IPS-20b (cell line): ENCODE results near the gene LRRC57.
A peak's percentile ranks its signal among the peaks of the same experiment; 100 is the strongest.

Experiments used
- H3K27ac ChIP-seq: one replicate; pipeline ENCODE4 v1.5.1; 2013; ENCODE audit warnings: low read length
- H3K27me3 ChIP-seq: 2 replicates; pipeline ENCODE4 v1.6.1; 2013; ENCODE audit warnings: mild to moderate bottlenecking, low read length, inconsistent platforms; ENCODE audit not compliant: insufficient read depth
- H3K36me3 ChIP-seq: 2 replicates; pipeline ENCODE4 v1.6.1; 2013; ENCODE audit warnings: low read depth, mild to moderate bottlenecking, inconsistent platforms, low read length, moderate library complexity; ENCODE audit not compliant: insufficient read depth
- H3K4me1 ChIP-seq: 2 replicates; pipeline ENCODE4 v1.6.1; 2013; ENCODE audit warnings: mild to moderate bottlenecking, control low read depth, inconsistent platforms, low read length, moderate library complexity; ENCODE audit not compliant: insufficient read depth
- H3K4me3 ChIP-seq: 2 replicates; pipeline ENCODE4 v1.5.1; 2013; ENCODE audit warnings: mild to moderate bottlenecking, low read length, inconsistent platforms
- H3K9ac ChIP-seq: 2 replicates; pipeline ENCODE4 v1.6.1; 2013; ENCODE audit warnings: low read depth, mild to moderate bottlenecking, inconsistent platforms, low read length, moderate library complexity
- H3K9me3 ChIP-seq: 2 replicates; pipeline ENCODE4 v1.6.1; 2013; ENCODE audit warnings: mild to moderate bottlenecking, low read depth, low read length, inconsistent platforms; ENCODE audit not compliant: insufficient read depth

The LRRC57 gene

GRCh38 chr15:42548249-42549031 lies at the start of gene LRRC57, which contains the start of gene HAUS2:
Gene LRRC57, minus strand, starts transcription at chr15:42548793. Its CDS starts 359 bp downstream, at chr15:42548434.
Gene HAUS2, plus strand, starts transcription at chr15:42548838. Its CDS starts 35 bp downstream, at chr15:42548873.
- Histone ChIP-seq H3K36me3 (peaks cover 22% of the 10 kb centered on the region), H3K4me1 (no peaks in the 10 kb centered on the region), H3K27me3 (no peaks in the 10 kb centered on the region), H3K9ac (peak within 1 kb of the TSS; percentile 97), H3K27ac (peak within 1 kb of the TSS; percentile 90), H3K4me3 (peak within 1 kb of the TSS; percentile 100), H3K9me3 (no peaks in the 10 kb centered on the region)

DNA sequence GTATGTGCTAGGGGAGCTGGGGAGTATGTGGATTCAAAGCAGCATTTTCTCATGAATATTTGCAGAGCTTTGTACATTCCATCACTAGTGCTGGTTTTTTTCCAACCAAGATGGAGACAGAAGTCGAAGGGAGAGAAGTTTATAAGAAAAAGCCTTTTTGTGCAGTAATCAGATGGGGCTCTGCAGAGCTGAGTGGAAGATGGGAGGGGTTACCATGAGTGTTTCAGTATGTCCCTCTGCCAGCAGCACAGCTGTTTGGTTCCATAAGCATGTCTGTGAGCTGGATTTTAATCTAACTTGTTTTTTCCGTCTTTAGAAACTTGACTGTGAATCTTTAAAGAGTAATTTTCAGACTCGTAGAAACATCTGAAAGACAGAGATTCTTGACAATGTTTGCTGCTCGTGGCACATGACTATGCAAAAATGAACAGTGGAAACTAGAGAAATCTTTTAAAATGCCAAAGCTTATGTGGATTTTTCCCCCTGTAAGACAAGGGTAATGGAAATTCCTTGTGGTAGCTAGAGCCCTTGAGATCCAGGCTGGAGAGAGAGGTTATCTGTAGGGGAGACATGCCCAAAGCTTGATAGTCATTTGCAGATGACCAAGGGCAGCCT lies 47.1 kb upstream of the LRRC57 start:
- no peak overlapping the region for H3K9ac ChIP-seq

DNA sequence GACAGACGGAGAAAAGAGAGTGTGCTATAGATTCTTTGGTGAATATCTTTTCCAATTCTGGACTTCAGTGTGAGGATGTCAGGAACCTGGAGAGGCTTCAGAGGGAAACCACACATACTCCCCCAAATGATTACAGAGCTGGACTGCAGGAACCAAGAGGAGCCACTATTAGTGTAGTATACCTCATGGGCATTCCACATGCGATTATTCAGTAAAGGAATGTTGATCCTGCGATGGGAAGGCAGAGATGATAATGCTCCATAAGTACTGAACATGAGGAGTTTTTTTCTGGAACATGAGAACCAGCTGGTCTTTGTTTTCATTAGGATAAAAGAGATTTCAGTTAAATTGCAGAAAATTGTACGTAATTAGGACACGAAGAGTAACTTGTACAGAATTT lies 45.5 kb upstream of the LRRC57 start:
- no peaks in the 10 kb centered on the region; the same call in 1 of the 2 replicates for H3K4me1 ChIP-seq
- no peak overlapping the region for H3K4me3 ChIP-seq
- H3K9me3 ChIP-seq = no peaks in the 10 kb centered on the region
- H3K27me3 ChIP-seq = no peaks in the 10 kb centered on the region
- H3K9ac ChIP-seq = no peak overlapping the region
- H3K36me3 ChIP-seq = no peaks in the 10 kb centered on the region
- no peak overlapping the region for H3K27ac ChIP-seq

More for the DNA sequence above, 47.1 kb upstream of the LRRC57 start:
- Histone ChIP-seq H3K27ac (no peak overlapping the region), H3K27me3 (no peaks in the 10 kb centered on the region), H3K9me3 (no peaks in the 10 kb centered on the region), H3K4me3 (no peak overlapping the region), H3K36me3 (no peaks in the 10 kb centered on the region), H3K4me1 (no peaks in the 10 kb centered on the region; the same call in 1 of the 2 replicates)

- no peaks in the 10 kb centered on the region for H3K9me3 ChIP-seq
- no peaks in the 10 kb centered on the region for H3K27me3 ChIP-seq
- H3K9ac ChIP-seq = no peak overlapping the region
- H3K36me3 ChIP-seq = no peaks in the 10 kb centered on the region
- H3K4me1 ChIP-seq = no peaks in the 10 kb centered on the region; the same call in 1 of the 2 replicates
- H3K4me3 ChIP-seq = no peak overlapping the region
- H3K27ac ChIP-seq = no peak overlapping the region
Measured at GRCh38 chr15:42593143-42593542, 44.5 kb upstream of the LRRC57 start.

- H3K36me3 ChIP-seq = no peaks in the 10 kb centered on the region
Measured at GRCh38 chr15:42592716-42593115, 44.1 kb upstream of the LRRC57 start.

GRCh38 chr15:42591238-42591934 lies 42.8 kb upstream of the LRRC57 start:
- Histone ChIP-seq H3K4me3 (no peak overlapping the region), H3K27me3 (no peaks in the 10 kb centered on the region), H3K9ac (no peak overlapping the region), H3K36me3 (no peaks in the 10 kb centered on the region), H3K27ac (no peak overlapping the region), H3K4me1 (no peaks in the 10 kb centered on the region; the same call in 1 of the 2 replicates), H3K9me3 (no peaks in the 10 kb centered on the region)

More at GRCh38 chr15:42592716-42593115, 44.1 kb upstream of the LRRC57 start:
- no peak overlapping the region for H3K4me3 ChIP-seq
- no peaks in the 10 kb centered on the region for H3K27me3 ChIP-seq
- no peaks in the 10 kb centered on the region; the same call in 1 of the 2 replicates for H3K4me1 ChIP-seq
- no peaks in the 10 kb centered on the region for H3K9me3 ChIP-seq
- H3K27ac ChIP-seq = no peak overlapping the region
- H3K9ac ChIP-seq = no peak overlapping the region

DNA sequence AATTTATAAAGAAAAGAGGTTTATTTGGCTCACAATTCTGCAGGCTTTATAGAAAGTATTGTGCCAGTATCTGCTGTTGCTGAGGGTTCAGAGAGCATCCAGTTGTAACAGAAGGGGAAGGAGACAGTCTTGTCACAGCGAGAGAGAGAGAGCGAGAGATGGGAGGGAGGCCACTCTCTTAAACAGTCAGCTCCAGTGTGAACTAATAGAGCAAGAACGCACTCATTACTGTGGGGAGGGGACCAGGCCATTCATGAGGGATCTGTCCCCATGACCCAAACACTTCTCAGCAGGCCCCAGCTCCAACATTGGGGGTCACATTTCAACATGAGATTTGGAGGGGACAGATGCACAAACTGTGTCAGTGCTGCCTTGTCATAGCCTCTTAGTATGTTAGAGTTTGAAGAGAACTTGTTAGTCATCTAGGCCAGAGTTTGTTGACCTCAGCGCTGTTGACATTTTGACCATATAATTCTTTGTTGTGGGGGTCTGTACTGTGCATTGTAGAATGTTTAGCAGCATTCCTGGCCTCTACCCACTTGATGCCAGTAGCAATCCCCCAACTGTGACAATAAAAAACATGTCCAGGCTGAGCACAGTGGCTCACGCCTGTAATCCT lies 42.1 kb upstream of the LRRC57 start:
- Histone ChIP-seq H3K9ac (no peak overlapping the region), H3K27ac (no peak overlapping the region), H3K36me3 (no peaks in the 10 kb centered on the region), H3K4me1 (no peaks in the 10 kb centered on the region; the same call in 1 of the 2 replicates), H3K27me3 (no peaks in the 10 kb centered on the region), H3K4me3 (no peak overlapping the region), H3K9me3 (no peaks in the 10 kb centered on the region)

DNA sequence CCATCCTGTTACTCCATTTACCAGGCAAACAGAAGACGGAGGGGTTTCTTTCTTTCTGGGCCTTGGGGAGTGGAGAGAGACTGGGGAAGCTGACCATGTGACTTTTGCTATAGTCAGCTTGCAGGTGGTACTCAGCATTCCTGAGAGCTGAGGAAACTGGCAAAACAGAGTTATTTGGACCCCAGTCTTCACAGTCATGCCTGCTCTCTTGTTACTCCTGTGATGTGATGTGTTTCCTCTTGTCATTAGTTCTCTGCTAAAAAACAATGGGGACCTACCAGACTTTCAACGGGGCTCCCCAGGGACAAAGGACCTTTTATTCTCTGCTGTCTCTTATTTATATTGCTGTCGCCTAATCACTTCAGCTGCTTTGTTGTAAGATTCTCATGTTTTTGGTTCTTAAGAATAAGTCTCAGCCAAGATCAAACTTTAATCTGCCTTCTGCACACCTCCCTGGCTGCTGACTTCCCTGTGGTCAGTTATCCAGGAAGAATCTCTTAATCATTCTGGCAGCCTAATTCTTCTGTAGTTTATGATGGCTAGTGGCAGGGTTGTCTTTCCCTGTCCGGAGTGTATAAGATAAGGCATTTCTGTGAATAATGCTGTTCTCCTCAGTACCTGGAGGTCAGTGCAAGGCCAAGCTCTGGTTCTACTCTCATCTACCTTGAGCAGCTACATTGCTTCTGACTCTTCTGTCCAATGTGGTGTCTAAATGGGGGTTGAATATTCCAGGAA lies 35.6 kb upstream of the LRRC57 start:
- Histone ChIP-seq H3K4me1 (peaks cover 30% of the 10 kb centered on the region), H3K9ac (peak overlapping the region; percentile 41; the same call in 1 of the 2 replicates), H3K27ac (no peak overlapping the region), H3K4me3 (peak overlapping the region; percentile 17; the same call in 1 of the 2 replicates), H3K27me3 (peaks cover 37% of the 10 kb centered on the region), H3K9me3 (no peaks in the 10 kb centered on the region), H3K36me3 (no peaks in the 10 kb centered on the region)

- Histone ChIP-seq H3K9me3 (no peaks in the 10 kb centered on the region), H3K4me3 (no peak overlapping the region), H3K4me1 (peaks cover 30% of the 10 kb centered on the region), H3K36me3 (no peaks in the 10 kb centered on the region), H3K9ac (peak overlapping the region; percentile 41; the same call in 1 of the 2 replicates), H3K27me3 (peaks cover 50% of the 10 kb centered on the region), H3K27ac (no peak overlapping the region)
Measured at GRCh38 chr15:42582569-42583375, 34.2 kb upstream of the LRRC57 start.

- Histone ChIP-seq H3K9me3 (no peaks in the 10 kb centered on the region), H3K27ac (no peak overlapping the region), H3K36me3 (no peaks in the 10 kb centered on the region), H3K9ac (peak overlapping the region; percentile 80), H3K4me1 (peaks cover 30% of the 10 kb centered on the region), H3K4me3 (peak overlapping the region; percentile 78), H3K27me3 (peaks cover 64% of the 10 kb centered on the region)
Measured at GRCh38 chr15:42581272-42581730, 32.7 kb upstream of the LRRC57 start.
